ENCODE measurements around the gene TRIP13. TPM values are rescaled to one million over a fixed set of nuclear protein-coding genes. Genes with fewer than 3 reads are reported as not detected.

TRIP13 gene
- total RNA-seq, 1 experiment from 2014 or later, result 42.6 TPM

DNA sequence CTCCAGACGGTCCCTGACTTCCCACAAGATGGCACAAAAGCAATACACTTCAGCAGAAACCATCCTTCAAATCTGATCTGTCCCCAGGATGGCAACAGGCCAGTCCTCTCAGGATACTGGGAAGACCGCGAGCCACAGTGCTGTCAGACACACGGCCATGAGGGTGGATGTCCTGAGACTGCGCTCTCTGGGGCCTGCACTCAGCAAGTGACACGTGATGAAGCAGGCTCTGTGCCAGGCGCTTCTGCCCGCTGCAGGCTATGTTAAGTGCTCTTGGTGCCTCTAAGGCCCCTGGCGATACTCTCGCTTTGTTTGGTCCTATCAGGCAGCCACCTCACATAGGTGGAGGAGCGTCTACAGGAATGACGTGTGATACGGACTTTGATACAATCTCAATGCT, 7.2 kb upstream of the TRIP13 start:
- H3K14ac ChIP-seq (ENCODE audit: insufficient read depth, low read length), result no peak overlapping the region
- peaks cover 10% of the 10 kb centered on the region for H3K79me1 ChIP-seq (ENCODE audit: insufficient read depth, low read depth, low read length, poor library complexity, severe bottlenecking)
- H2BK5ac ChIP-seq (ENCODE audit: insufficient read length, low read length), result no peak overlapping the region
- H3K18ac ChIP-seq (ENCODE audit: insufficient read length, low read depth, low read length), result no peak overlapping the region
- H3K23me2 ChIP-seq (ENCODE audit: insufficient read length, low read depth, low read length, poor library complexity, severe bottlenecking), result no peaks in the 10 kb centered on the region
- H3K36me3 Mint-ChIP-seq (ENCODE audit: insufficient read depth in 1 of 3, low read depth in 3 of 3), result peaks cover 90 to 100% (median 99%) of the 10 kb centered on the region in 3 experiments
- H3T11ph ChIP-seq (ENCODE audit: low read length), result no peak overlapping the region
- no peak overlapping the region for H3K9ac ChIP-seq (ENCODE audit: extremely low read depth, insufficient read length, low read length)
- H3K27me3 Mint-ChIP-seq (ENCODE audit: low read depth), result no peaks in the 10 kb centered on the region
- H4K8ac ChIP-seq (replicated peaks; ENCODE audit: insufficient read length, low read depth, low read length), result no peak overlapping the region
- peaks cover 5% of the 10 kb centered on the region for H4K20me1 ChIP-seq (ENCODE audit: control insufficient read depth, insufficient read depth, insufficient read length)
- no peak overlapping the region for H2BK12ac ChIP-seq (ENCODE audit: insufficient read length, low read depth, low read length)
- H3K4me2 ChIP-seq (ENCODE audit: insufficient read depth, insufficient read length, low read length), result no peak overlapping the region
- no peak overlapping the region for H3K27ac ChIP-seq (ENCODE audit: insufficient read length, low read depth, low read length)
- no peak overlapping the region for H4K5ac ChIP-seq (ENCODE audit: insufficient read length, low read depth, low read length)
- TF ChIP-seq, protein P1, sequence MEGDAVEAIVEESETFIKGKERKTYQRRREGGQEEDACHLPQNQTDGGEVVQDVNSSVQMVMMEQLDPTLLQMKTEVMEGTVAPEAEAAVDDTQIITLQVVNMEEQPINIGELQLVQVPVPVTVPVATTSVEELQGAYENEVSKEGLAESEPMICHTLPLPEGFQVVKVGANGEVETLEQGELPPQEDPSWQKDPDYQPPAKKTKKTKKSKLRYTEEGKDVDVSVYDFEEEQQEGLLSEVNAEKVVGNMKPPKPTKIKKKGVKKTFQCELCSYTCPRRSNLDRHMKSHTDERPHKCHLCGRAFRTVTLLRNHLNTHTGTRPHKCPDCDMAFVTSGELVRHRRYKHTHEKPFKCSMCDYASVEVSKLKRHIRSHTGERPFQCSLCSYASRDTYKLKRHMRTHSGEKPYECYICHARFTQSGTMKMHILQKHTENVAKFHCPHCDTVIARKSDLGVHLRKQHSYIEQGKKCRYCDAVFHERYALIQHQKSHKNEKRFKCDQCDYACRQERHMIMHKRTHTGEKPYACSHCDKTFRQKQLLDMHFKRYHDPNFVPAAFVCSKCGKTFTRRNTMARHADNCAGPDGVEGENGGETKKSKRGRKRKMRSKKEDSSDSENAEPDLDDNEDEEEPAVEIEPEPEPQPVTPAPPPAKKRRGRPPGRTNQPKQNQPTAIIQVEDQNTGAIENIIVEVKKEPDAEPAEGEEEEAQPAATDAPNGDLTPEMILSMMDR (conservative IDR thresholded peaks at IDR 0.05), result no peak
- no peak overlapping the region for H4K91ac ChIP-seq (ENCODE audit: insufficient read length, low read depth, low read length)
- no peak overlapping the region for H2BK20ac ChIP-seq (ENCODE audit: low read depth, low read length, poor library complexity, severe bottlenecking)
- H2AFZ ChIP-seq (ENCODE audit: low read length), result no peak overlapping the region
- H3K4ac ChIP-seq (ENCODE audit: low read depth, low read length), result no peak overlapping the region
- H2BK120ac ChIP-seq (ENCODE audit: low read depth, low read length, poor library complexity, severe bottlenecking), result no peak overlapping the region
- no peaks in the 10 kb centered on the region; a peak in 2 of 5 replicates for H3K9me3 Mint-ChIP-seq
- H2AK5ac ChIP-seq (ENCODE audit: insufficient read length, low read length), result no peak overlapping the region
- no CpG with 5 or more reads among the region's 13 CpGs for WGBS (ENCODE audit: extremely low coverage, insufficient read length, low lambda C conversion rate)
- H3K4me1 Mint-ChIP-seq, result no peaks in the 10 kb centered on the region
- H3K4me1 ChIP-seq (ENCODE audit: insufficient read depth, low read length), result no peaks in the 10 kb centered on the region
- H3K27ac Mint-ChIP-seq, result peak overlapping the region in 1 of 3 experiments; percentile 84; a peak in 1 of 7 replicates
- no peak for DNase-seq
- no peaks in the 10 kb centered on the region for H3K9me3 ChIP-seq (ENCODE audit: control insufficient read depth, low read depth, low read length)
- H3K56ac ChIP-seq (ENCODE audit: insufficient read length, low read depth, low read length), result no peak overlapping the region
- no peaks in the 10 kb centered on the region for H3K27me3 ChIP-seq (ENCODE audit: insufficient read depth, low read length)
- H3K4me3 Mint-ChIP-seq, result no peak overlapping the region
- no peak overlapping the region for H2BK15ac ChIP-seq (ENCODE audit: low read depth, low read length)
- no peak overlapping the region for H3K23ac ChIP-seq (ENCODE audit: insufficient read length, low read depth, low read length)
- peaks cover 24% of the 10 kb centered on the region; the same call in 1 of the 2 replicates for H3K79me2 ChIP-seq (ENCODE audit: insufficient read depth, low read length)

Data from H9 (cell line).